ENCODE results near the gene TIMP2. TPM values are rescaled to one million over a fixed set of nuclear protein-coding genes. Genes with fewer than 3 reads are reported as not detected.

The TIMP2 gene
- total RNA-seq, 1 experiment from 2014 or later, result 60.5 TPM

GRCh38 chr17:78888941-78889518 is 36.2 kb downstream of the TIMP2 start:
- Histone ChIP-seq H3K4me1 (ENCODE audit: insufficient read depth, low read length, poor library complexity, severe bottlenecking) (peaks cover 5% of the 10 kb centered on the region), H3K27me3 (replicated peaks; ENCODE audit: insufficient read depth, low read depth, low read length, poor library complexity) (no peaks in the 10 kb centered on the region), H3K36me3 (ENCODE audit: insufficient read depth, low read length, poor library complexity, severe bottlenecking) (no peaks in the 10 kb centered on the region), H3K27ac (ENCODE audit: low read depth, low read length, poor library complexity, severe bottlenecking) (no peak overlapping the region), H3K4me3 (ENCODE audit: low read depth, low read length, poor library complexity, severe bottlenecking) (no peak overlapping the region), H3K9me3 (ENCODE audit: low read depth, low read length, poor library complexity, severe bottlenecking) (no peaks in the 10 kb centered on the region)
- no peak for DNase-seq (ENCODE audit: low spot score)
- no TSS peak for BruUV-seq (replicated peaks)
- intact Hi-C loops (cut with micrococcal nuclease; ENCODE audit: unreplicated experiment), result no loop called here
- CTCF ChIA-PET, result interaction anchor here (0.7 kb wide), 1 partner anchor 9 kb away, joined by 3 read pairs; no protein-coding TSS in a partner anchor
- TF ChIP-seq CTCF (conservative IDR thresholded peaks at IDR 0.05; ENCODE audit: low read depth, low read length) (no peak), EZH2 (IDR thresholded peaks at IDR 0.05; ENCODE audit: borderline replicate concordance, low read depth, low read length, poor library complexity, severe bottlenecking) (no peak)
- POLR2A ChIA-PET (ENCODE audit: low non-redundant PET), result no interaction called here

- CTCF ChIA-PET, result interaction anchor here (0.6 kb wide), 1 partner anchor 24 kb away, joined by 3 read pairs; no protein-coding TSS in a partner anchor
- intact Hi-C loops (cut with micrococcal nuclease; ENCODE audit: unreplicated experiment), result no loop called here
- H3K27me3 ChIP-seq (replicated peaks; ENCODE audit: insufficient read depth, low read depth, low read length, poor library complexity), result no peaks in the 10 kb centered on the region
- TF ChIP-seq CTCF (conservative IDR thresholded peaks at IDR 0.05; ENCODE audit: low read depth, low read length) (no peak), EZH2 (IDR thresholded peaks at IDR 0.05; ENCODE audit: borderline replicate concordance, low read depth, low read length, poor library complexity, severe bottlenecking) (no peak)
- no TSS peak for BruUV-seq (replicated peaks)
- POLR2A ChIA-PET (ENCODE audit: low non-redundant PET), result no interaction called here
- no peak for DNase-seq (ENCODE audit: low spot score)
- no peaks in the 10 kb centered on the region for H3K36me3 ChIP-seq (ENCODE audit: insufficient read depth, low read length, poor library complexity, severe bottlenecking)
- no peak overlapping the region for H3K4me3 ChIP-seq (ENCODE audit: low read depth, low read length, poor library complexity, severe bottlenecking)
- H3K9me3 ChIP-seq (ENCODE audit: low read depth, low read length, poor library complexity, severe bottlenecking), result no peaks in the 10 kb centered on the region
- H3K27ac ChIP-seq (ENCODE audit: low read depth, low read length, poor library complexity, severe bottlenecking), result no peak overlapping the region
- peaks cover 5% of the 10 kb centered on the region for H3K4me1 ChIP-seq (ENCODE audit: insufficient read depth, low read length, poor library complexity, severe bottlenecking)
Measured at GRCh38 chr17:78886954-78887353, 38.2 kb downstream of the TIMP2 start.

- H3K27ac ChIP-seq (ENCODE audit: low read depth, low read length, poor library complexity, severe bottlenecking), result no peak overlapping the region
- H3K4me1 ChIP-seq (ENCODE audit: insufficient read depth, low read length, poor library complexity, severe bottlenecking), result peaks cover 5% of the 10 kb centered on the region
- intact Hi-C loops (cut with micrococcal nuclease; ENCODE audit: unreplicated experiment), result no loop called here
- TF ChIP-seq EZH2 (IDR thresholded peaks at IDR 0.05; ENCODE audit: borderline replicate concordance, low read depth, low read length, poor library complexity, severe bottlenecking), result no peak
- no peak for TF ChIP-seq CTCF (conservative IDR thresholded peaks at IDR 0.05; ENCODE audit: low read depth, low read length)
- ChIA-PET POLR2A (ENCODE audit: low non-redundant PET) (no interaction called here), CTCF (no interaction called here)
- no peaks in the 10 kb centered on the region for H3K27me3 ChIP-seq (replicated peaks; ENCODE audit: insufficient read depth, low read depth, low read length, poor library complexity)
- no TSS peak for BruUV-seq (replicated peaks)
- no peaks in the 10 kb centered on the region for H3K36me3 ChIP-seq (ENCODE audit: insufficient read depth, low read length, poor library complexity, severe bottlenecking)
- no peaks in the 10 kb centered on the region for H3K9me3 ChIP-seq (ENCODE audit: low read depth, low read length, poor library complexity, severe bottlenecking)
- DNase-seq (ENCODE audit: low spot score), result no peak
- no peak overlapping the region for H3K4me3 ChIP-seq (ENCODE audit: low read depth, low read length, poor library complexity, severe bottlenecking)
Measured at GRCh38 chr17:78885956-78886355, 39.2 kb downstream of the TIMP2 start.

All from A673 (cell line).